Kidney capillary endothelial cell (primary cell): ENCODE measurements around the gene RNF224.
A peak's percentile ranks its signal among the peaks of the same experiment; 100 is the strongest.

Experiments
- DNase-seq: peaks from one replicate; pipeline ENCODE4 v3.0.0-alpha.2; 2018; ENCODE audit warnings: low spot score

Gene RNF224

GRCh38 chr9:137215196-137215986 lies 11.9 kb upstream of the RNF224 start:
- no peak for DNase-seq

DNA sequence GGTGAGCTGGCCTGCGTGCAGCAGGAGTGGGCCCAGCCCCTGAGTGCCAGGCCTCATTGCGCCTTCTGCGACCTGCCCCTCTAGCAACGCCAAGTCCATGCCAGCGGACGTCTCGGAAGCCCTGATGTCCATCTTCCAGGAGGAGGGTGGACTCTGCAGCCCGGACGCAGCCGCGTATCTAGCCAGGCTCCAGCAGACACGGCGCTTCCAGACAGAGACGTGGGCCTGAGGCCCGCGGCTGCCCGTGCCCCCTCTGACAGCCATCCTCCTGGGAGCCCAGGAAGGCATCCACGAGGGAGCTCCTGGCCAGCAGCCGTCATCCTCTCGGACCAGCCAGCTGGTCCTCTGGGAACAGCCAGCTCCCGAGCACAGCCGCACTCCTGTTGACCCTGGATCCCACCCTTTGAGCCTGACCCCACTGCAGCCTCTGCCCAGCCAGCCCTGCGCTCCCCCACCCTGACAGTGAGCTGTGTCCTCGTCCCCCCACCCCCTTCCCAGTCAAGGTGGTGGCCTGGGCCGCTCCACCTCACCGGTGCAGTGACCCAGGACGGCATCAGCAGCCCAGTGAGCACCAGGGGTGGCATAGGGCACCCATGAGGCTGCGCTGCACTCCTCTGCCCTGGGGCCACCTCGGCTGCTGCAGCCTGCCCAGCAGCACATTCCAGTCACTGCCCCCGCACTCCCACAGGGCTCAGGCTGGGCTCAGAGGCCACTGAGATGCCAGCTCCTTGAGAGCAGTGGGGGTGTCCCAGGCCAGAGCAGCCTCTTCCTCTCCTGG lies 10.9 kb upstream of the RNF224 start:
- DNase-seq: no peak

GRCh38 chr9:137217276-137218211 lies 9.8 kb upstream of the RNF224 start:
- no peak for DNase-seq

DNA sequence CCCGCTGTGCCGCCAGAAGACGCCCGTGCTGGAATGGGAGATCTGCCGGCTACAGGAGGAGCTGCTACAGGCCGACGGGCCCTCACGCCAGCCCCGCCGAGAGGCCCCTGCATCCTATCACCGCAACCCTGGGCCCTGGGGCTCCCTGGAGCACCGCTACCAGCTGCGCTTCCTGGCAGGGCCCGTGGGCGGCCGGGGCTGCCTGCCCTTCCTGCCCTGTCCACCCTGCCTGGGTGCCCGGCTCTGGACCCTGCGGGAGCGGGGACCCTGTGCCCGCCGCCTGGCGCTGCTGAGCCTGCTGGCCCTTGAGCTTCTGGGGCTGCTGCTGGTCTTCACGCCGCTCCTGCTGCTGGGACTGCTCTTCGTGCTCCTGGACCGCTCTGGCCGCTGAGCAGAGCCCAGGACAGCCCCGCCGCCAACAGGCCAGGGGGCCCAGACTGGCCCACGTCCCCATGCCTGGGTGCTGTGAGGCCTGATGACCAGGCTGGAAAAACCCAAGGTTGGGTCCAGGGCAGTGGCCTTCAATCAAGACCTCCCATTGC lies 9.0 kb upstream of the RNF224 start:
- DNase-seq: no peak

GRCh38 chr9:137218754-137219271 lies 8.5 kb upstream of the RNF224 start:
- no peak for DNase-seq

GRCh38 chr9:137219757-137220316 lies 7.5 kb upstream of the RNF224 start:
- no peak for DNase-seq

- DNase-seq: no peak
Observed at GRCh38 chr9:137220317-137221094, 6.8 kb upstream of the RNF224 start.

DNA sequence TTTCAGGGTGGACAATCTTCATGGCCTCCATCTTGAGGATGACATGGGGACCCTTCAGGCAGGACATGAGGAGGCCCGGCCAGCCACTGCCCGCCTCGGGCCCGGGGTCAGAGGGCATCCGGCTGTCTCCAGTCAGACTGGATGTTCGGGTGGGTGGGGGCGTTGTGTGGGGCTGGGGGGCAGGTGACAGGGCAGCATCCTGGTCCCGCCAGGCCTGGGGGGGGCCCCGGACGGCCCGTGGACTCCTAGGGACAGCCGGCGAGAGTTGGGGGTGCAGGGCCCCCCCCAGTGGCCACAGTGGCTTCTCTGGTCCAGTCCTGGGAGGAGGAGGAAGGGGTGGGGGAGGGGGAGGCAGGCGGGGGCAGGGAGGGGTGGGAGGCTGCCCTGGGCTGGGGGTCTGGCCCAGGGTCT lies 6.2 kb upstream of the RNF224 start:
- no peak for DNase-seq

DNA sequence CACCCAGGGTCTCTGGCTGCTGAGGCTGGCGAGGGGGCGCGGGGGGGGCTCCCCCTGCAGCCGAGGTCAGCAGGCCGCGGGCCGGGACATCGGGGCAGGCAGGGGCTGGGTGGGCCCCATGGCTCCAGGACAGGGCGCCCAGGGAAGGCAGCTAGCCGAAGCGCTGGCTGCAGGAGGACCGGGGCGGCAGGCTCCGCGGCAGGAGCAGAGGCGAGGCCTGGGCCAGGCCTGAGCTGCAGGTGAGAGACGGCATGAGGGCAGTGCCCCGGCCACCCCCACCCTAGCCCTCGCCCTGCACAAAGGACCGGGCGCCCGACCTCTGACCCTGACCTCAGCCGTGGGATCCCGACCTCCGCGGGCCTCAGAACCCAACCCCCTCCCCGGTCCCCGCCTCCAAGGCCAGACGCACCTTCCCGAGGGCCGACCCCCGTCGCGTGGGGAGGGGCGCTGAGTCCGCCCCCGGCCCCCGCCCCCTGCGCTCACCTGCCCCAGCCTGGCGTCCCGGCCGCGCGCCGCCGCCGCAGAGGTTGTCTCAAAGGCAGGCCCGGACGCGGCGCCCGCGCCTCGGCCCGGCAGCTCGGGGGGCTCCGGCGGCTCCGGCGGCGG lies 5.7 kb upstream of the RNF224 start:
- DNase-seq: no peak

- no peak for DNase-seq
Observed at GRCh38 chr9:137222190-137223077, 4.9 kb upstream of the RNF224 start, which contains the start of gene RNF208. TSS of gene RNF208 (minus strand) at chr9:137222240. CDS start at chr9:137221212, 1,028 bp downstream.

DNA sequence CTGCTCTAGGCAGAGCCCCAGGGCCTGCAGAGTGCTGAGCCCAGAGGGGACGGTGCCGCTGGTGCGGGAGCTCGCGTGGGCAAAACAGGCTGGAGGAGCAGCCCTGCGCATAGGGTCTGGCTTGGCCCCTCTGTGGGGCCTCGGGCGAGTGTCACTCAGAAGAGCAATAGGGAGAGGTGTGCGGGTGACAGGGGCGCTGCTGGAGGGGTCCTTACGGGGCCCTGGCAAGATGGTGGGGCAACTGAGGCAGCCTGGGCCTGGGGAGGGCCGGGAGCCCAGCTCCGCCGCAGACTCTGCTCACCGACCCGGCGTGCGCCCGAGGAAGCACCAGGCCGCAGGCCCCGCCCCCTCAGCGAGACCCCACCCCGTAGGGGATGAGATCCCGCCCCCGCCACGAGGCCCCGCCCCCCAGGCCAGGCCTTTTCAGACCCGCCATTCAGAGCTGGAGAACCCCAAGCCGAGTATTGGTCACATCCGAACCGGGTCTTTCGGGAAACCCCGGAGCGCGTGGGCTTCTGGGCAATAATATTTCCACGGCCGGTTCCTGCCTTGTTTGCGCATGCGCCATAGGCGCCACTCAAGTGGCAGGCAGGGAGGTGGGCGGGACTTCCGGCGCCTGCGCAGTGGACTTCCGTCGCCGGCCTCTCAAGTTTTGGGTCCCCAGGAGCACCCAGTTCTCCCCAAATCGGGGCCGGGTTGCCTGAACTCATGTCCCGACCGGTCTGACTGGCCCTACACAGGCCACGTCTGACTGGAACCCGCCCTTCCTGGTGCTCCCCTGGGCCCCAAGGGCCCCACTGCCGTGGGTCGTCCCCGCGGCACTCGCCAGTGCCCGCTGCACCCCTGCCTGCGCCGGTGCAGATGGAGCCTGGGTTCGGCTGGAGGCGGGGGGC lies 4.0 kb upstream of the RNF224 start:
- DNase-seq: peak; percentile 99

GRCh38 chr9:137224830-137225694 lies 2.2 kb upstream of the RNF224 start, which contains the start of gene CYSRT1:
TSS of gene CYSRT1 (plus strand) at chr9:137225174. CDS start at chr9:137225622, 448 bp downstream.
- no peak for DNase-seq

DNA sequence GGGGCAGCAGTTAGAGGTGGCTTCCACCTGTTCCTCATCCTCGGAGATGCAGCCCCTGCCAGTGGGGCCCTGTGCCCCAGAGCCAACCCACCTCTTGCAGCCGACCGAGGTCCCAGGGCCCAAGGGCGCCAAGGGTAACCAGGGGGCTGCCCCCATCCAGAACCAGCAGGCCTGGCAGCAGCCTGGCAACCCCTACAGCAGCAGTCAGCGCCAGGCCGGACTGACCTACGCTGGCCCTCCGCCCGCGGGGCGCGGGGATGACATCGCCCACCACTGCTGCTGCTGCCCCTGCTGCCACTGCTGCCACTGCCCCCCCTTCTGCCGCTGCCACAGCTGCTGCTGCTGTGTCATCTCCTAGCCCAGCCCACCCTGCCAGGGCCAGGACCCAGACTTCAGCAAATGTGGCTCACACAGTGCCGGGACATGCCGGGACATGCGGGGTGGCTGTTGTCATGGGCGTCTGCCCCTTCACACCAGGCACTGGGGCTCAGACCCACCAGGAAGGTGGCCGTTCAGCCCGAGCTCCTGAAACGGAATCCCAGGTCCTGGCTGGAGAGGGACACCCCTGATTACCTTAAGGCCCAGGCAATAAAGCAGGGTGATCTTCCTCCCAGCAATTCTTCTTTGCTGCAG lies 1.5 kb upstream of the RNF224 start:
- DNase-seq: no peak

DNA sequence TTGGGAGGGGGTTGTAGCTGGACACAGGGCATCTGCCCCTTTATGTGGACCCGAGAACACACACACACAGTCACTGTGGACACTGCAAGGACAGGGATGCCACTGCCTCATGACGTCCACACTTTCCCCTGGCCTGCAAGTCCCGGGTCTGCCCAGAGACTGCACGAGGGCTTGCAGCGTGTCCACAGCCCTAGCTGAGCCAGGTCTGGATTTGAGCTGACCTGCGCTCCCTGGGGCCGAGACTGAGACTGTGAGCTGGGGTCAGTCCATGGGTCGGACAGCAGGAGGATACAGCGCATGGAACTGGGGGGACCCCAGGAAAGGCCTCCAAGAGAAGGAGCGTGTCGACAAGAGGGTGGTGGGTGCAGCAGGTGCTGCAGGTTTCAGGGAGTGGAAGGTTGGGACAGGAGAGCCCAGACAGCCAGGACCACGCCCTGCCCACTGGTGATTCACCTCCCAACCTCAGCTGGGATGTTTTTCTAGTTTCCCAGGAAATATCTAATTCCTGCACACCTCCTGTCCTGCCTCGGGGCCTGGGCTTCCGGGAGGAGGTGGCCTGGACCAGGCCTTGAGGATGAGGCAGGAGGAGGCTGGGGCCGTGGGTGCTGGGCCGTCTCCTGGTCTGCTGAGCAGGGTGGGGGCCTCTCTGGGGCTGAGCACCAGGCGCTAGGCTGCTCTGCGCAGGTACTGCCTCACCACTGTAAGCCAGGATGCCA lies 806 bp upstream of the RNF224 start:
- DNase-seq: no peak

DNA sequence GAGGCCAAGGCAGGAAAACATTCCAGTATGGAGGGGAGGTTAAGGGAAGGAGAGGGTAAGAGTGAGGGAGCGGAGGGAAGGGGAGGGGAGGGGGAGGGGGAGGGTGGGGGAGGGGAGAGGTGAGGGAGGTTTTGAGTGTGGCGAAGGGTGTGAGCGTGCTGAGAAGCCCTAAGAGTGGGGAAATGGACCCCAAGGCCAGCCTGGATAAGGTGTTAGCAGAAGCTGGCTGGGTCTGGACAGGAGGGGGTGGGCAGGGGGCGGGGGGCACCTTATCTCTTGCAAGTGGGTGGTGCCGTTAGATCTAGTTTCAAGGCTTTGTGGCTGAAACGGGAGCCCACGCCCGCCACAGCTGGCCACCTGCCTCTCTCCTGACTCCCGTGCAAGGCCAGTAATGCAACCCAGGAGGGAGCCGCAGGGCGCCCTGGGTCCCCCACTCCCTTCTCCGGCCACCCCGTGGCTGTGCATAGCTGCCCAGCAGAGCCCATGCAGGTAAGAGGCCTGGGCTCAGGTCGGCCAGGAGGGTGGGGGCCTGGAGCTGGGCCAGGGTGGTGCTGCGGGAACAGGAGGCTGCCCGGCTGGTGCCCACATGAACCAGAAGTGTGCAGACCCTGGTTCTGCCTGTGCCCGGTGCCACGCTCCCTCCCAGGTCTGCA lies 677 bp downstream of the RNF224 start:
- no peak for DNase-seq
